ENCODE data around the gene CFAP299. TPM values are rescaled to one million over a fixed set of nuclear protein-coding genes. Genes with fewer than 3 reads are reported as not detected.

CFAP299 gene
- polyA plus RNA-seq, 2 of the 4 experiments (the other 2 are of a cell fraction) = not detected

GRCh38 chr4:80334568-80334967 is 962 bp upstream of the CFAP299 start:
- FAIRE-seq (no peak), DNase-seq (ENCODE audit: low read depth in 1 of 2, low spot score in 1 of 2) (no peak), ATAC-seq (no peak)
- TF ChIP-seq NPAS2 (CRISPR knock-in tag; IDR thresholded peaks at IDR 0.05; ENCODE audit: borderline replicate concordance) = no peak
- TF ChIP-seq RAD21 (conservative IDR thresholded peaks at IDR 0.05 in 1 of 2, IDR thresholded peaks at IDR 0.05 in 1 of 2) = no peak
- TF ChIP-seq PBX3 (IDR thresholded peaks at IDR 0.05) = no peak
- TF ChIP-seq CBX8 (IDR thresholded peaks at IDR 0.05) = no peak
- TF ChIP-seq FOSB (CRISPR knock-in tag; IDR thresholded peaks at IDR 0.05) = no peak
- no peak for TF ChIP-seq ZFP36 (IDR thresholded peaks at IDR 0.05; ENCODE audit: borderline replicate concordance, partially characterized antibody)
- no peak for TF ChIP-seq HEYL (CRISPR knock-in tag; IDR thresholded peaks at IDR 0.05)
- no peak for TF ChIP-seq TFCP2L1 (CRISPR knock-in tag; IDR thresholded peaks at IDR 0.05)
- no peak for TF ChIP-seq HES2 (IDR thresholded peaks at IDR 0.05)
- TF ChIP-seq RARB (CRISPR knock-in tag; IDR thresholded peaks at IDR 0.05) = no peak
- ChIA-PET POLR2A (no interaction called here), CTCF (interaction anchor here (1.4 kb wide), 1 partner anchor 1382 kb away, joined by 4 read pairs; no protein-coding TSS in a partner anchor)
- no peaks in the 10 kb centered on the region for H3K9me3 ChIP-seq
- H3K27ac ChIP-seq = no peak overlapping the region
- 0 out of 3 replicates have a peak, but pooled peaks cover 4% of the 10 kb centered on the region for H3K4me1 ChIP-seq
- H3K4me2 ChIP-seq = no peak overlapping the region
- 41% methylated on average over 1 of the region's 1 CpG for WGBS (ENCODE audit: missing lambda C conversion rate)
- H3K4me3 ChIP-seq = no peak overlapping the region

GRCh38 chr4:80335226-80335553 is 340 bp upstream of the CFAP299 start:
- Histone ChIP-seq H3K27ac (no peak overlapping the region), H3K4me1 (0 out of 3 replicates have a peak, but pooled peaks cover 4% of the 10 kb centered on the region), H3K4me2 (peak overlapping the region; percentile 88), H3K4me3 (peak overlapping the region; percentile 48), H3K9me3 (no peaks in the 10 kb centered on the region)
- ChIA-PET POLR2A (no interaction called here), CTCF (interaction anchor here (0.6 to 1.4 kb wide), 4 partner anchors 70 to 1383 kb away, joined by 3 to 4 read pairs (median 4); no protein-coding TSS in a partner anchor)
- FAIRE-seq (no peak), ATAC-seq (no peak), DNase-seq (ENCODE audit: low read depth in 1 of 2, low spot score in 1 of 2) (no peak)
- 9% methylated on average over 3 of the region's 3 CpGs for WGBS (ENCODE audit: missing lambda C conversion rate)
- TF ChIP-seq PHF8 (IDR thresholded peaks at IDR 0.05; ENCODE audit: borderline replicate concordance, low read depth) (no peak), E2F6 (IDR thresholded peaks at IDR 0.05; ENCODE audit: borderline replicate concordance, low read depth) (no peak), ESRRA (IDR thresholded peaks at IDR 0.05; ENCODE audit: borderline replicate concordance, low read length) (no peak), MAZ (IDR thresholded peaks at IDR 0.05; ENCODE audit: borderline replicate concordance, low read depth, low read length) (no peak), MAFK (IDR thresholded peaks at IDR 0.05; ENCODE audit: partially characterized antibody) (no peak), CBX8 (IDR thresholded peaks at IDR 0.05) (no peak), RAD21 (conservative IDR thresholded peaks at IDR 0.05 in 1 of 2, IDR thresholded peaks at IDR 0.05 in 1 of 2) (no peak), RFX5 (IDR thresholded peaks at IDR 0.05) (no peak), BHLHE40 (IDR thresholded peaks at IDR 0.05; ENCODE audit: low read depth, low read length) (no peak), ZC3H11A (IDR thresholded peaks at IDR 0.05) (no peak), FOSB (CRISPR knock-in tag; IDR thresholded peaks at IDR 0.05) (no peak), NR3C1 (IDR thresholded peaks at IDR 0.05) (no peak), MAX (IDR thresholded peaks at IDR 0.05) (no peak), EP300 (IDR thresholded peaks at IDR 0.05) (no peak)

GRCh38 chr4:80336582-80336981 is 1.1 kb downstream of the CFAP299 start:
- ATAC-seq = peak; percentile 73 to 81
- Histone ChIP-seq H3K9me3 (no peaks in the 10 kb centered on the region), H3K4me2 (peak overlapping the region; percentile 88), H3K4me1 (0 out of 3 replicates have a peak, but pooled peaks cover 4% of the 10 kb centered on the region), H3K27ac (no peak overlapping the region), H3K4me3 (peak overlapping the region; percentile 48; the same call in 2 of the 3 replicates)
- peak; percentile 33; the same call in 2 of the 3 replicates for TF ChIP-seq CTCF (IDR thresholded peaks at IDR 0.05)
- peak; percentile 37; the same call in 2 of the 3 replicates for TF ChIP-seq SMC3 (IDR thresholded peaks at IDR 0.05)
- peak; percentile 19 to 26; a peak in 1 of 5 replicates for TF ChIP-seq RAD21 (conservative IDR thresholded peaks at IDR 0.05 in 1 of 2, IDR thresholded peaks at IDR 0.05 in 1 of 2)
- TF ChIP-seq REST (IDR thresholded peaks at IDR 0.05) = no peak
- FAIRE-seq = no peak
- ChIA-PET CTCF (interaction anchor here (1.1 to 1.4 kb wide), 3 partner anchors 116 to 134 kb away, joined by 3 to 4 read pairs (median 3); no protein-coding TSS in a partner anchor), POLR2A (no interaction called here)
- DNase-seq (ENCODE audit: low read depth in 1 of 2, low spot score in 1 of 2) = peak; percentile 2 to 26
- 7% methylated on average over 10 of the region's 10 CpGs for WGBS (ENCODE audit: missing lambda C conversion rate)

Measured in A549 (cell line).